DMS53 (cell line): Measurements from ENCODE around the gene KRTAP1-3.
"Not testable (repeated sequence)": the region's sequence is repeated elsewhere in the genome, so short reads cannot be mapped to it uniquely, and the experiment has no call there.

Experiments used
- DNase-seq: peaks from one replicate; lab custom pipeline; 2025; lab: John Stamatoyannopoulos, UW

Gene KRTAP1-3

GRCh38 chr17:41010441-41010840 lies 24.2 kb downstream of the KRTAP1-3 start:
- DNase-seq = no peak

GRCh38 chr17:41009936-41010335 lies 24.7 kb downstream of the KRTAP1-3 start:
- DNase-seq = no peak

- DNase-seq = peak; percentile 79
Observed at GRCh38 chr17:41009301-41009760, 25.3 kb downstream of the KRTAP1-3 start.

GRCh38 chr17:41008811-41009210 lies 25.9 kb downstream of the KRTAP1-3 start, which contains the start of gene KRTAP3-1:
Gene KRTAP3-1 (minus strand): TSS chr17:41009128. CDS start chr17:41009074, 54 bp downstream.
- peak; percentile 93 for DNase-seq

- peak; percentile 56 for DNase-seq
Observed at GRCh38 chr17:41004397-41004796, 30.3 kb downstream of the KRTAP1-3 start.

GRCh38 chr17:41003926-41004325 lies 30.7 kb downstream of the KRTAP1-3 start:
- DNase-seq = no peak

GRCh38 chr17:41002814-41003213 lies 31.9 kb downstream of the KRTAP1-3 start:
- DNase-seq = no peak

- DNase-seq = no peak
Observed at GRCh38 chr17:41001795-41002194, 32.9 kb downstream of the KRTAP1-3 start.

GRCh38 chr17:40999563-40999962 lies 35.1 kb downstream of the KRTAP1-3 start, which contains the start of gene KRTAP3-2:
Gene KRTAP3-2 (minus strand): TSS chr17:40999906. CDS start chr17:40999853, 53 bp downstream.
- DNase-seq = not testable (repeated sequence)

GRCh38 chr17:40997361-40997760 lies 37.3 kb downstream of the KRTAP1-3 start:
- DNase-seq = no peak

- DNase-seq = no peak
Observed at GRCh38 chr17:40996829-40997228, 37.8 kb downstream of the KRTAP1-3 start.

GRCh38 chr17:40995116-40995515 lies 39.6 kb downstream of the KRTAP1-3 start:
- DNase-seq = no peak

- peak; percentile 45 for DNase-seq
Observed at GRCh38 chr17:40993839-40994238, 40.8 kb downstream of the KRTAP1-3 start, which contains the start of gene KRTAP3-3. Gene KRTAP3-3 (minus strand): TSS chr17:40994164. CDS start chr17:40994097, 67 bp downstream.

- DNase-seq = no peak
Observed at GRCh38 chr17:40993084-40993483, 41.6 kb downstream of the KRTAP1-3 start.

- DNase-seq = peak; percentile 35
Observed at GRCh38 chr17:40992666-40993065, 42.0 kb downstream of the KRTAP1-3 start.

GRCh38 chr17:40986920-40987319 lies 47.8 kb downstream of the KRTAP1-3 start:
- DNase-seq = no peak

- no peak for DNase-seq
Observed at GRCh38 chr17:40984226-40984625, 50.4 kb downstream of the KRTAP1-3 start, which contains the start of gene KRT40. Gene KRT40 (minus strand): TSS chr17:40984326. CDS start chr17:40984273, 53 bp downstream.
